ENCODE data around the gene MED13L. TPM values are rescaled to one million over a fixed set of nuclear protein-coding genes. Genes with fewer than 3 reads are reported as not detected.
A peak's percentile ranks its signal among the peaks of the same experiment; 100 is the strongest.

MED13L gene
- total RNA-seq, 4 donors from 2014 or later = 168 to 349 (median 246) TPM

DNA sequence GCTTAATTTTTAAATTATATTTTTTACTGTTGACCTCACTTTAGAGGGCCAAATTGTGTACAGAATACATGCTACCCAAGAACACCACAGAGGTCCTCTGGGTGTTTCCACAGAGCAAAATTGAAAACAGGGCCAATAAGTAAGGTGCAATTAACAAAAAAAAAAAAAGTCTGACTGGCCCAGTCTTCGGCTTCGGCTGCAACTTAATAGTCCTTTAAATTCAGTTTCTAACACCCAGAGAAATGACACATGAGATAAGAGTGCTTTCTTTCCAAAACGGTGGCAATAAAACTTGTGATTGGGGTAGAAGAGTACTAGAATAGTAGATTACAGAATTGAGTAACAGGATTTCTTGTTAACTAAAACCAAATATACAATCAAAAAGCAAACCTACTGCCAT lies 81.3 kb downstream of the MED13L start:
- TF ChIP-seq POLR2A (IDR thresholded peaks at IDR 0.05) = no peak
- no peak for DNase-seq
- no peaks in the 10 kb centered on the region for H3K27me3 ChIP-seq
- H3K4me1 ChIP-seq = peaks cover 47 to 56% of the 10 kb centered on the region in 2 donors
- H3K36me3 ChIP-seq = no peaks in the 10 kb centered on the region
- no peak overlapping the region for H3K4me3 ChIP-seq (replicated peaks in 1 of 3)
- no peak overlapping the region for H3K27ac ChIP-seq
- H3K9me3 ChIP-seq = no peaks in the 10 kb centered on the region
- intact Hi-C loops (cut with DNase I) = no loop called here
- WGBS, 2 donors = 41 to 48% methylated on average over 3 of the region's 3 CpGs

GRCh38 chr12:116194935-116195431 lies 82.5 kb downstream of the MED13L start:
- no peaks in the 10 kb centered on the region for H3K36me3 ChIP-seq
- H3K9me3 ChIP-seq = no peaks in the 10 kb centered on the region
- H3K27ac ChIP-seq = no peak overlapping the region
- 75 to 81% methylated on average over 3 of the region's 3 CpGs for WGBS, 2 donors
- TF ChIP-seq POLR2A (IDR thresholded peaks at IDR 0.05) = no peak
- TF ChIP-seq, protein P1, sequence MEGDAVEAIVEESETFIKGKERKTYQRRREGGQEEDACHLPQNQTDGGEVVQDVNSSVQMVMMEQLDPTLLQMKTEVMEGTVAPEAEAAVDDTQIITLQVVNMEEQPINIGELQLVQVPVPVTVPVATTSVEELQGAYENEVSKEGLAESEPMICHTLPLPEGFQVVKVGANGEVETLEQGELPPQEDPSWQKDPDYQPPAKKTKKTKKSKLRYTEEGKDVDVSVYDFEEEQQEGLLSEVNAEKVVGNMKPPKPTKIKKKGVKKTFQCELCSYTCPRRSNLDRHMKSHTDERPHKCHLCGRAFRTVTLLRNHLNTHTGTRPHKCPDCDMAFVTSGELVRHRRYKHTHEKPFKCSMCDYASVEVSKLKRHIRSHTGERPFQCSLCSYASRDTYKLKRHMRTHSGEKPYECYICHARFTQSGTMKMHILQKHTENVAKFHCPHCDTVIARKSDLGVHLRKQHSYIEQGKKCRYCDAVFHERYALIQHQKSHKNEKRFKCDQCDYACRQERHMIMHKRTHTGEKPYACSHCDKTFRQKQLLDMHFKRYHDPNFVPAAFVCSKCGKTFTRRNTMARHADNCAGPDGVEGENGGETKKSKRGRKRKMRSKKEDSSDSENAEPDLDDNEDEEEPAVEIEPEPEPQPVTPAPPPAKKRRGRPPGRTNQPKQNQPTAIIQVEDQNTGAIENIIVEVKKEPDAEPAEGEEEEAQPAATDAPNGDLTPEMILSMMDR (IDR thresholded peaks at IDR 0.05) = no peak
- intact Hi-C loops (cut with DNase I) = no loop called here
- DNase-seq = no peak
- H3K4me1 ChIP-seq = peaks cover 51% of the 10 kb centered on the region in 2 donors
- no peak overlapping the region for H3K4me3 ChIP-seq (replicated peaks in 1 of 3)
- H3K27me3 ChIP-seq = no peaks in the 10 kb centered on the region

DNA sequence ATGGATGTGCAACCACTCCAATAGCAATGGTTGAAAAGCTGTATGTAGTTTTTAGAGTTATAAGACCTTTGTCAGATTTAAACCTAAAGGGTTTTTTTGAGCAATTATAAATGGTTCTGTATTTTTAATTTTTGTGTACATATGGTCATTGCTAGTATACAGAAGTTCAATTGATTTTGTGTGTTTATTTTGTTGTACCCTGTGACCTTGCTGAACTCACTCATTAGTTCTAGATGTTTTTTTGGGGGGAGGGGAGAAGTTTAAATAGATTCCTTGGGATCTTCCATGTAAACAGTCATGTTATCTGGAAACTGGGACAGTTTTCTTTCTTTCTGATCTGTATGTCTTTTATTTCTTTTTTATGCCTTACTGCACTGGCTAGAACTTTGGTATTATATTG lies 87.8 kb downstream of the MED13L start:
- Histone ChIP-seq H3K36me3 (no peaks in the 10 kb centered on the region), H3K27me3 (no peaks in the 10 kb centered on the region), H3K27ac (no peak overlapping the region), H3K9me3 (no peaks in the 10 kb centered on the region), H3K4me3 (replicated peaks in 1 of 3) (no peak overlapping the region), H3K4me1 (peaks cover 49 to 54% of the 10 kb centered on the region in 2 donors)
- intact Hi-C loops (cut with DNase I) = no loop called here
- TF ChIP-seq POLR2A (IDR thresholded peaks at IDR 0.05) = no peak
- TF ChIP-seq, protein P1 (IDR thresholded peaks at IDR 0.05) = no peak
- no peak for DNase-seq

- H3K27ac ChIP-seq = no peak overlapping the region
- no peak for DNase-seq
- TF ChIP-seq POLR2A (IDR thresholded peaks at IDR 0.05) = no peak
- TF ChIP-seq, protein P1 (IDR thresholded peaks at IDR 0.05) = no peak
- no peak overlapping the region for H3K4me3 ChIP-seq (replicated peaks in 1 of 3)
- intact Hi-C loops (cut with DNase I) = no loop called here
- H3K36me3 ChIP-seq = no peaks in the 10 kb centered on the region
- H3K4me1 ChIP-seq = peaks cover 52 to 63% of the 10 kb centered on the region in 2 donors
- no peaks in the 10 kb centered on the region for H3K27me3 ChIP-seq
- WGBS, 2 donors = 85 to 91% methylated on average over 3 of the region's 3 CpGs
- no peaks in the 10 kb centered on the region for H3K9me3 ChIP-seq
These were observed 88.9 kb downstream of the MED13L start for GRCh38 chr12:116188581-116188980.

DNA sequence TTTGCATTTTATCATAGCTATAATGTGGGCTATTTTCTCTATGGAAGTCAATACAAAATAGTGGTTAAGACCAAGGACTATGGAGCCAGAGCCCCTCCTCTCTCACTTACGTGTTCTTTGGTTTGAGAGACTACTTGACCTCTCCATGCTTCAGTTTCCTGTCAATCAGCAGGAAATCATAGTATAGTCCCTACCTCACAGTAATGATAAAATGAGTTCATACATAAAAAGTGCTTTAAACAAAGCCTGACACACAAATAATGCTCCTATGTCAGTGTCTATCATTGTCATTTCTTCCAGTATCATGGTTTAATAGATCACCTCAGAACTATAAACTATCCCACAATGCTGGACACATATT lies 90.4 kb downstream of the MED13L start:
- no peaks in the 10 kb centered on the region for H3K36me3 ChIP-seq
- peaks cover 58 to 70% of the 10 kb centered on the region in 2 donors for H3K4me1 ChIP-seq
- H3K27me3 ChIP-seq = no peaks in the 10 kb centered on the region
- DNase-seq = no peak
- TF ChIP-seq POLR2A (IDR thresholded peaks at IDR 0.05) = no peak
- TF ChIP-seq, protein P1 (IDR thresholded peaks at IDR 0.05) = no peak
- H3K4me3 ChIP-seq (replicated peaks in 1 of 3) = no peak overlapping the region
- 20 to 39% methylated on average over 1 of the region's 1 CpG for WGBS, 2 donors
- intact Hi-C loops (cut with DNase I) = no loop called here
- peak overlapping the region in 2 of 3 donors; percentile 8 to 27 for H3K27ac ChIP-seq
- H3K9me3 ChIP-seq = no peaks in the 10 kb centered on the region

Measured in thyroid gland (tissue), 4 donors.